ENCODE measurements around the gene EVA1C.

- no peak for TF ChIP-seq POLR2AphosphoS5 (IDR thresholded peaks at IDR 0.05; ENCODE audit: low read depth, low read length)
- no peak for TF ChIP-seq TAF1 (IDR thresholded peaks at IDR 0.05; ENCODE audit: borderline replicate concordance, insufficient read depth, low read length)
- TF ChIP-seq, protein P1, sequence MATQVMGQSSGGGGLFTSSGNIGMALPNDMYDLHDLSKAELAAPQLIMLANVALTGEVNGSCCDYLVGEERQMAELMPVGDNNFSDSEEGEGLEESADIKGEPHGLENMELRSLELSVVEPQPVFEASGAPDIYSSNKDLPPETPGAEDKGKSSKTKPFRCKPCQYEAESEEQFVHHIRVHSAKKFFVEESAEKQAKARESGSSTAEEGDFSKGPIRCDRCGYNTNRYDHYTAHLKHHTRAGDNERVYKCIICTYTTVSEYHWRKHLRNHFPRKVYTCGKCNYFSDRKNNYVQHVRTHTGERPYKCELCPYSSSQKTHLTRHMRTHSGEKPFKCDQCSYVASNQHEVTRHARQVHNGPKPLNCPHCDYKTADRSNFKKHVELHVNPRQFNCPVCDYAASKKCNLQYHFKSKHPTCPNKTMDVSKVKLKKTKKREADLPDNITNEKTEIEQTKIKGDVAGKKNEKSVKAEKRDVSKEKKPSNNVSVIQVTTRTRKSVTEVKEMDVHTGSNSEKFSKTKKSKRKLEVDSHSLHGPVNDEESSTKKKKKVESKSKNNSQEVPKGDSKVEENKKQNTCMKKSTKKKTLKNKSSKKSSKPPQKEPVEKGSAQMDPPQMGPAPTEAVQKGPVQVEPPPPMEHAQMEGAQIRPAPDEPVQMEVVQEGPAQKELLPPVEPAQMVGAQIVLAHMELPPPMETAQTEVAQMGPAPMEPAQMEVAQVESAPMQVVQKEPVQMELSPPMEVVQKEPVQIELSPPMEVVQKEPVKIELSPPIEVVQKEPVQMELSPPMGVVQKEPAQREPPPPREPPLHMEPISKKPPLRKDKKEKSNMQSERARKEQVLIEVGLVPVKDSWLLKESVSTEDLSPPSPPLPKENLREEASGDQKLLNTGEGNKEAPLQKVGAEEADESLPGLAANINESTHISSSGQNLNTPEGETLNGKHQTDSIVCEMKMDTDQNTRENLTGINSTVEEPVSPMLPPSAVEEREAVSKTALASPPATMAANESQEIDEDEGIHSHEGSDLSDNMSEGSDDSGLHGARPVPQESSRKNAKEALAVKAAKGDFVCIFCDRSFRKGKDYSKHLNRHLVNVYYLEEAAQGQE (IDR thresholded peaks at IDR 0.05; ENCODE audit: insufficient read depth in 1 of 2, low read depth in 2 of 2, low read length in 2 of 2) = no peak
- TF ChIP-seq SIN3A (IDR thresholded peaks at IDR 0.05; ENCODE audit: borderline replicate concordance, insufficient read depth, low read length) = no peak
- no peak for TF ChIP-seq FOXP2 (optimal IDR thresholded peaks at IDR 0.05; ENCODE audit: borderline replicate concordance, extremely low read depth, extremely low read length, insufficient read depth)
Observed at GRCh38 chr21:32477424-32477745, 64.9 kb downstream of the EVA1C start.

Measured in PFSK-1 (cell line).